Vagina (tissue), 2 donors: ENCODE results near the gene SUGP2.

Experiments used
- POLR2A ChIP-seq, 2 donors: fragments of 450-650 bp; IDR thresholded peaks; one replicate each; pipeline ENCODE4 v1.6.1; 2017; ENCODE audit warnings: antibody characterized with exemption in 2 of 2, mild to moderate bottlenecking in 2 of 2, moderate library complexity in 2 of 2
- POLR2AphosphoS5 ChIP-seq, 2 donors: sonication (generic); formaldehyde crosslinking; IDR thresholded peaks; one replicate each; pipeline ENCODE4 v1.9.0; 2017; ENCODE audit warnings: antibody characterized with exemption in 2 of 2, mild to moderate bottlenecking in 2 of 2, low read depth in 1 of 2; ENCODE audit not compliant: insufficient read depth in 1 of 2
- TF ChIP-seq, protein P1 (sequence below), 3 experiments: fragments of 450-650 bp in 2 of 3; fragments of 200-600 bp in 1 of 3; sonication (generic) in 1 of 3; IDR thresholded peaks; one replicate each; pipeline ENCODE4 v1.5.1; 2017 to 2019; ENCODE audit warnings: antibody characterized with exemption in 3 of 3, mild to moderate bottlenecking in 2 of 3, moderate library complexity in 2 of 3

DNA sequence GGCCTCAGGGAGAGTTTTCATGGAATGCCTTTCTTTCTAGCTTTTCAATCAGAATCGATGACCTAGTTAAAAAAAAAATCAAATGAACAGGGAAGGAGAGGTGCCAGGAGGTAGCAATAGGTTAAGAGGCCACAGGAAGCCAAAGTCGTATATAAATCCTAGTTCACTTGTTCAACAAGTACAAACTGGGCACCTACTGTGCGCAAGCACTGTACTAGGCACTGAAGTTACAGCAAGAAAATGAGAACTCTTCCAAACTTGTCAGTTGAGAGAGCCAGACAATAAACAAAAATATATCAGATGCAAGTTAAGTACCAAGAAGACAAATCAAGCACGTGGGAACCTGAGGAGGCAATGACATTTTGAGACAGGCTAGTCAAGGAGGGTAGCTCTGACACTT, 6.1 kb downstream of the SUGP2 start:
- TF ChIP-seq, protein P1, sequence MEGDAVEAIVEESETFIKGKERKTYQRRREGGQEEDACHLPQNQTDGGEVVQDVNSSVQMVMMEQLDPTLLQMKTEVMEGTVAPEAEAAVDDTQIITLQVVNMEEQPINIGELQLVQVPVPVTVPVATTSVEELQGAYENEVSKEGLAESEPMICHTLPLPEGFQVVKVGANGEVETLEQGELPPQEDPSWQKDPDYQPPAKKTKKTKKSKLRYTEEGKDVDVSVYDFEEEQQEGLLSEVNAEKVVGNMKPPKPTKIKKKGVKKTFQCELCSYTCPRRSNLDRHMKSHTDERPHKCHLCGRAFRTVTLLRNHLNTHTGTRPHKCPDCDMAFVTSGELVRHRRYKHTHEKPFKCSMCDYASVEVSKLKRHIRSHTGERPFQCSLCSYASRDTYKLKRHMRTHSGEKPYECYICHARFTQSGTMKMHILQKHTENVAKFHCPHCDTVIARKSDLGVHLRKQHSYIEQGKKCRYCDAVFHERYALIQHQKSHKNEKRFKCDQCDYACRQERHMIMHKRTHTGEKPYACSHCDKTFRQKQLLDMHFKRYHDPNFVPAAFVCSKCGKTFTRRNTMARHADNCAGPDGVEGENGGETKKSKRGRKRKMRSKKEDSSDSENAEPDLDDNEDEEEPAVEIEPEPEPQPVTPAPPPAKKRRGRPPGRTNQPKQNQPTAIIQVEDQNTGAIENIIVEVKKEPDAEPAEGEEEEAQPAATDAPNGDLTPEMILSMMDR (IDR thresholded peaks at IDR 0.05), result no peak
- TF ChIP-seq POLR2A (IDR thresholded peaks at IDR 0.05) (no peak), POLR2AphosphoS5 (IDR thresholded peaks at IDR 0.05; ENCODE audit: insufficient read depth in 1 of 2, low read depth in 1 of 2) (no peak)
